H1 (cell line): ENCODE data around the gene PTTG1IP. TPM values are rescaled to one million over a fixed set of nuclear protein-coding genes. Genes with fewer than 3 reads are reported as not detected.

ENCODE experiments used
- CTCF ChIA-PET: fragments of 300-600 bp; sonication (Branson Sonifier 250); formaldehyde crosslinking; loops from one replicate; lab custom pipeline; 2021; ENCODE audit not compliant: partially characterized antibody; lab: Charles Lee
- POLR2A ChIA-PET: fragments of 300-600 bp; sonication (Branson Sonifier 250); formaldehyde crosslinking; loops from one replicate; lab custom pipeline; 2021; ENCODE audit warnings: inconsistent platforms; ENCODE audit not compliant: partially characterized antibody; lab: Charles Lee
- DNase-seq, 2 experiments: peaks; one replicate each; pipeline versions ENCODE4 v3.0.0 to v3.0.0-alpha.2; 2010 to 2022; ENCODE audit warnings: low spot score in 2 of 2, low read depth in 1 of 2, mixed read lengths in 1 of 2
- FAIRE-seq: peaks from 2 replicates; lab custom pipeline; 2011; peaks lifted over from hg19 to GRCh38; lab: Jason Lieb, UNC
- H2AFZ ChIP-seq: 2 replicates; pipeline ENCODE4 v1.8.1; 2012; ENCODE audit warnings: low read length, inconsistent platforms
- H2AK5ac ChIP-seq: 2 replicates; pipeline ENCODE4 v1.6.1; 2013; ENCODE audit warnings: low read depth, low read length
- H2BK120ac ChIP-seq: replicated peaks from 2 replicates; pipeline ENCODE3; 2013; ENCODE audit warnings: low read depth, low read length, inconsistent platforms
- H2BK12ac ChIP-seq: 2 replicates; pipeline ENCODE4 v1.6.1; 2013; ENCODE audit warnings: low read depth, low read length
- H2BK15ac ChIP-seq: 2 replicates; pipeline ENCODE4 v1.6.1; 2013; ENCODE audit warnings: low read length
- H2BK20ac ChIP-seq: 2 replicates; pipeline ENCODE4 v1.6.1; 2013; ENCODE audit warnings: low read length
- H2BK5ac ChIP-seq: 2 replicates; pipeline ENCODE4 v1.6.1; 2013; ENCODE audit warnings: low read depth, low read length
- H3K14ac ChIP-seq: 2 replicates; pipeline ENCODE4 v1.6.1; 2013; ENCODE audit warnings: inconsistent platforms; ENCODE audit not compliant: insufficient read length
- H3K18ac ChIP-seq: 2 replicates; pipeline ENCODE4 v1.6.1; 2013; ENCODE audit warnings: low read length; ENCODE audit errors: extremely low read depth
- H3K23ac ChIP-seq: 2 replicates; pipeline ENCODE4 v1.6.1; 2013; ENCODE audit warnings: inconsistent platforms; ENCODE audit not compliant: insufficient read length
- H3K23me2 ChIP-seq: 2 replicates; pipeline ENCODE4 v1.6.1; 2013; ENCODE audit warnings: low read depth, low read length
- H3K27ac ChIP-seq: 2 replicates; pipeline ENCODE4 v1.6.1; 2011; ENCODE audit warnings: low read depth, low read length, inconsistent platforms
- H3K27me3 ChIP-seq, 4 experiments: replicated peaks in 1 of 4; 1 replicate in 1 of 4; 2 replicates in 3 of 4; pipeline versions ENCODE4 v1.6.1 to v1.8.1; 2011 to 2013; ENCODE audit warnings: low read length in 3 of 4, mild to moderate bottlenecking in 3 of 4, inconsistent platforms in 2 of 4, mixed read lengths in 2 of 4, moderate library complexity in 1 of 4; ENCODE audit not compliant: control insufficient read depth in 3 of 4, insufficient read depth in 3 of 4; ENCODE audit errors: extremely low read depth in 1 of 4
- H3K36me3 ChIP-seq, 4 experiments: 2 replicates each; pipeline versions ENCODE4 v1.6.1 to v1.8.1; 2011 to 2013; ENCODE audit warnings: mild to moderate bottlenecking in 4 of 4, low read length in 3 of 4, moderate library complexity in 2 of 4, control low read depth in 1 of 4, inconsistent platforms in 1 of 4; ENCODE audit not compliant: insufficient read depth in 4 of 4, control insufficient read depth in 2 of 4
- H3K4ac ChIP-seq: replicated peaks from 2 replicates; pipeline ENCODE3; 2013; ENCODE audit warnings: low read length, low read depth, mixed read lengths, inconsistent platforms; ENCODE audit not compliant: insufficient read length
- H3K4me1 ChIP-seq, 4 experiments: replicated peaks in 1 of 4; 1 replicate in 1 of 4; 2 replicates in 3 of 4; pipeline versions ENCODE4 v1.6.1 to v1.8.1; 2011 to 2013; ENCODE audit warnings: low read length in 3 of 4, inconsistent platforms in 2 of 4, mixed read lengths in 1 of 4; ENCODE audit not compliant: insufficient read depth in 4 of 4, control insufficient read depth in 3 of 4
- H3K4me2 ChIP-seq, 2 experiments: 2 replicates each; pipeline versions ENCODE4 v1.6.1 to v1.8.1; 2011 to 2013; ENCODE audit warnings: low read depth in 2 of 2, low read length in 2 of 2, control low read depth in 1 of 2, inconsistent platforms in 1 of 2, mild to moderate bottlenecking in 1 of 2; ENCODE audit not compliant: insufficient read depth in 1 of 2
- H3K4me3 ChIP-seq, 4 experiments: fragments of 200-600, 300-600 bp in 1 of 4; sonication (generic), shearing (Covaris generic), sonication (Bioruptor Twin) in 1 of 4; 2 replicates each; pipeline versions ENCODE4 v1.5.1 to v1.8.1; 2011 to 2016; ENCODE audit warnings: low read length in 4 of 4, low read depth in 3 of 4, control low read depth in 2 of 4, inconsistent platforms in 2 of 4, mild to moderate bottlenecking in 2 of 4, mixed read lengths in 1 of 4, moderate library complexity in 1 of 4; ENCODE audit not compliant: insufficient read depth in 2 of 4; ENCODE audit errors: extremely low read depth in 1 of 4
- H3K56ac ChIP-seq: replicated peaks from 2 replicates; pipeline ENCODE3; 2013; ENCODE audit warnings: low read depth, mild to moderate bottlenecking, mixed read lengths, low read length, inconsistent platforms; ENCODE audit not compliant: insufficient read length
- H3K79me1 ChIP-seq: 2 replicates; pipeline ENCODE4 v1.6.1; 2013; ENCODE audit warnings: low read depth, low read length, control low read depth
- H3K79me2 ChIP-seq, 2 experiments: 2 replicates each; pipeline versions ENCODE4 v1.6.1 to v1.8.1; 2012 to 2013; ENCODE audit warnings: low read length in 2 of 2, mild to moderate bottlenecking in 2 of 2, inconsistent platforms in 1 of 2; ENCODE audit not compliant: insufficient read depth in 2 of 2, control insufficient read depth in 1 of 2
- H3K9ac ChIP-seq, 4 experiments: replicated peaks in 1 of 4; 1 replicate in 1 of 4; 2 replicates in 3 of 4; pipeline versions ENCODE4 v1.6.1 to v1.8.1; 2011 to 2013; ENCODE audit warnings: low read depth in 3 of 4, low read length in 3 of 4, control low read depth in 2 of 4, mild to moderate bottlenecking in 2 of 4, moderate library complexity in 2 of 4, inconsistent platforms in 1 of 4; ENCODE audit errors: extremely low read depth in 1 of 4
- H3K9me3 ChIP-seq, 2 experiments: 2 replicates each; pipeline versions ENCODE4 v1.6.1 to v1.8.1; 2012 to 2013; ENCODE audit warnings: mild to moderate bottlenecking in 2 of 2, moderate library complexity in 2 of 2, control low read depth in 1 of 2, inconsistent platforms in 1 of 2, low read depth in 1 of 2, low read length in 1 of 2, mixed read lengths in 1 of 2; ENCODE audit not compliant: insufficient read depth in 2 of 2
- H4K20me1 ChIP-seq, 2 experiments: replicated peaks in 1 of 2; 2 replicates each; pipeline versions ENCODE3 to v1.8.1; 2011 to 2013; ENCODE audit warnings: inconsistent platforms in 2 of 2, low read length in 2 of 2, mild to moderate bottlenecking in 1 of 2; ENCODE audit not compliant: insufficient read depth in 2 of 2, control insufficient read depth in 1 of 2
- H4K5ac ChIP-seq: 2 replicates; pipeline ENCODE4 v1.6.1; 2013; ENCODE audit warnings: low read length, low read depth, mixed read lengths, inconsistent platforms; ENCODE audit not compliant: insufficient read length
- H4K8ac ChIP-seq: 2 replicates; pipeline ENCODE4 v1.8.0; 2013; ENCODE audit warnings: mild to moderate bottlenecking, moderate library complexity, low read length, inconsistent platforms; ENCODE audit not compliant: insufficient read depth; ENCODE audit errors: extremely low read depth
- H4K91ac ChIP-seq: replicated peaks from 2 replicates; pipeline ENCODE3; 2013; ENCODE audit warnings: low read length, mixed read lengths, inconsistent platforms; ENCODE audit not compliant: insufficient read length
- CTBP2 ChIP-seq: IDR thresholded peaks from 2 replicates; pipeline ENCODE4 v1.7.0; 2011; ENCODE audit warnings: borderline replicate concordance, mild to moderate bottlenecking, moderate library complexity, mixed read lengths, low read length; ENCODE audit not compliant: insufficient read depth, insufficient read length
- RAD21 ChIP-seq, 2 experiments: IDR thresholded peaks in 1 of 2; conservative IDR thresholded peaks in 1 of 2; 2 replicates each; pipeline ENCODE4 v1.6.1; 2011; ENCODE audit warnings: low read depth in 2 of 2, low read length in 2 of 2, improper control_type of control experiment in 1 of 2, inconsistent platforms in 1 of 2, mild to moderate bottlenecking in 1 of 2, moderate library complexity in 1 of 2
- TAF1 ChIP-seq: IDR thresholded peaks from 2 replicates; pipeline ENCODE4 v1.6.1; 2011; ENCODE audit warnings: mild to moderate bottlenecking, low read depth, low read length
- WGBS, 2 experiments: shearing (Covaris generic) in 1 of 2; methylation state at CpG; one replicate each; pipeline versions ENCODE4 v1.1.6 to v1.1.7; 2013 to 2015; ENCODE audit warnings: low lambda C conversion rate in 2 of 2, mixed read lengths in 2 of 2, inconsistent platforms in 1 of 2, low coverage in 1 of 2, missing lambda C conversion rate in 1 of 2; ENCODE audit not compliant: insufficient replicate concordance in 2 of 2, insufficient coverage in 1 of 2, insufficient read length in 1 of 2; ENCODE audit errors: extremely low coverage in 1 of 2, missing lambda C conversion rate in 1 of 2; 5-methylcytosine and 5-hydroxymethylcytosine counted together
- polyA plus RNA-seq, 7 experiments: library from polyadenylated mRNA; depleted of rRNA in 3 of 7; stranded (reverse) in 5 of 7; unstranded in 2 of 7; fragments of >200 nt in 5 of 7; fragments of 200-250 nt in 2 of 7; gene quantifications; 1 replicate in 5 of 7; 2 replicates in 1 of 7; 4 replicates in 1 of 7; pipeline versions ENCODE4 v1.2.1 to v1.2.3, GENCODE V29; 2011 to 2013; ENCODE audit warnings: missing spikeins in 2 of 7, mixed read lengths in 2 of 7
- total RNA-seq: library from RNA; stranded (reverse); fragmentation: NEBNext Ultra II Directional; extraction: Animal tissue kit (Norgen Biotek cat#: 25700); gene quantifications from 2 replicates; pipeline ENCODE4 v1.2.1, GENCODE V29; 2021

PTTG1IP gene
- total and polyA plus RNA-seq, 2 of the 8 experiments (the other 6 are each of a cell fraction or from before 2014, with no cell fraction given): 90.8 to 130 TPM

DNA sequence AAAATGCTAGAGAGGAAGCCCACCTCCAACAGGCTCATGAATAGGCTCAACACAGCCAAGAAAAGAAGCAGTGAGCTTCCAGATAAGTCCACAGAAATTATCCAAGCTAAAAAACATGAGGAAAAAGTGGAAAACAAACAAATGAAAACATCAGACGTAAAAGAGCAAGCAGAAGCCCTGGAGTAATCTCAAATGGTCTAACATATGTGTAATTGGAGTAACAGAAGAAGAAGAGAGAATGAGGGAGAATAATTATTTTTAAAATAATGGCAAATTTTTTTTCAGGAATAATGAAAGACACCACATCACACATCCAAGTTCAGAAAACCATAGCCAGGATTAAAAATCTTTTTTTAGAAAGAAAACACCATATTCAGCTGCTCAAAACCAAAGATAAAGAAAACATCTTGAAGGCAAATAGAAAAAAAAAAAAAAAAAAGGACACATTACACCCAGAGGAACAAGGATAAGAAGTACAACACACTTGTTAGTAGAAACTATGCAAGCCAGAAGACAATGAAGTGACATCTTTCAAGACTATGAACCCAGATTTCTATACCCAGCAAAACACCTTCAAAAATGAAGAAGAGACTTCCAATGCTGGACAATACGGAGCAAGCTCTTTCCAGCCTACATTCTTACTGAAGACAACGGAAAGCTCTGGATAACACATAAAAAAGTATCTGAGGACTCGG is 45.0 kb downstream of the PTTG1IP start:
- CTCF ChIA-PET: interaction anchor here (1.6 kb wide), 1 partner anchor 12 kb away, joined by 3 read pairs; no protein-coding TSS in a partner anchor
- Histone ChIP-seq H3K14ac (no peak overlapping the region), H3K23me2 (no peaks in the 10 kb centered on the region), H4K91ac (no peak overlapping the region), H3K4me1 (no peaks in the 10 kb centered on the region), H3K4me2 (no peak overlapping the region), H2BK12ac (no peak overlapping the region), H3K9ac (no peak overlapping the region), H2BK20ac (no peak overlapping the region), H2AFZ (no peak overlapping the region), H3K36me3 (no peaks in the 10 kb centered on the region), H3K23ac (no peak overlapping the region), H2BK120ac (no peak overlapping the region), H3K79me1 (no peaks in the 10 kb centered on the region), H3K4me3 (no peak overlapping the region), H4K20me1 (no peaks in the 10 kb centered on the region), H3K9me3 (peaks cover 20 to 39% of the 10 kb centered on the region in 2 experiments), H3K79me2 (no peaks in the 10 kb centered on the region), H4K5ac (no peak overlapping the region), H2BK15ac (no peak overlapping the region), H2AK5ac (no peak overlapping the region), H4K8ac (no peak overlapping the region), H3K4ac (no peak overlapping the region), H2BK5ac (no peak overlapping the region), H3K56ac (no peak overlapping the region), H3K18ac (no peak overlapping the region), H3K27ac (no peak overlapping the region), H3K27me3 (no peaks in the 10 kb centered on the region; a peak in 1 of 7 replicates)
- FAIRE-seq (no peak), DNase-seq (no peak)
- POLR2A ChIA-PET: interaction anchor here (1.5 kb wide), 1 partner anchor 9 kb away, joined by 8 read pairs; no protein-coding TSS in a partner anchor
- 92% methylated on average over 4 of the region's 4 CpGs; no CpG with 5 or more reads in 1 of the 2 experiments for WGBS, 2 experiments
- TF ChIP-seq CTBP2 (no peak), TAF1 (no peak), RAD21 (IDR thresholded peaks at IDR 0.05 in 1 of 2, conservative IDR thresholded peaks at IDR 0.05 in 1 of 2; ENCODE audit: low read depth in 2 of 2, low read length in 2 of 2) (no peak)
